ENCODE data around the gene DACH1. TPM values are rescaled to one million over a fixed set of nuclear protein-coding genes. Genes with fewer than 3 reads are reported as not detected.

DACH1 gene
- total RNA-seq, 4 donors from 2014 or later, result 1.0 to 6.3 (median 2.4) TPM

DNA sequence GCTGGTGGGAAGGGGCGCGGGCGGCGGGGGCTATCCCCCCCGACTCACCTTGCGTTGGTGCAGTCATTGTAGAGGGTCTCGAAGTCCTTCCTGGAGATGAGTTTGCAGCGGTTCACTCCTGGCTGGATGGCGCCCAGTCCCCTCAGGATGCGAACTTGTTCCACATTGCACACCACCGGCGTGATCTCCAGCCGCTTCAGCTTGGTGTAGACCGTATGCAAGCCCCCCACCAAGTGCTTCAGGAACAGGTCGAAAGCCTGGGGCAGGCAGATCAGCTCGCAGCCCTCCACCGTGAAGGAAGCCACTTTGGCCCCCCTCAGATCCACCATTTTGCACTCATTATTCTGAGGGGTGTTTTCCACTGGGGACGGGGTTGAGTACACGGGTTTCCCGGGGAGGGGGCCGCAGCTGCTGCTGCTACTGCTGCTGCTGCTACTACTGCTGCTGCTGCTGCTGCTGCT lies 1.1 kb downstream of the DACH1 start:
- Histone ChIP-seq H3K36me3 (no peaks in the 10 kb centered on the region), H3K4me3 (peak overlapping the region; percentile 62), H3K4me1 (peaks cover 34% of the 10 kb centered on the region), H3K9me3 (no peaks in the 10 kb centered on the region), H3K27ac (peak overlapping the region; percentile 19), H3K27me3 (peaks cover 65% of the 10 kb centered on the region)
- TF ChIP-seq EP300 (IDR thresholded peaks at IDR 0.05) (no peak), POLR2AphosphoS5 (IDR thresholded peaks at IDR 0.05) (no peak)
- 0% methylated on average over 2 of the region's 21 CpGs for WGBS
- DNase-seq (ENCODE audit: low spot score in 2 of 2), result no peak

DNA sequence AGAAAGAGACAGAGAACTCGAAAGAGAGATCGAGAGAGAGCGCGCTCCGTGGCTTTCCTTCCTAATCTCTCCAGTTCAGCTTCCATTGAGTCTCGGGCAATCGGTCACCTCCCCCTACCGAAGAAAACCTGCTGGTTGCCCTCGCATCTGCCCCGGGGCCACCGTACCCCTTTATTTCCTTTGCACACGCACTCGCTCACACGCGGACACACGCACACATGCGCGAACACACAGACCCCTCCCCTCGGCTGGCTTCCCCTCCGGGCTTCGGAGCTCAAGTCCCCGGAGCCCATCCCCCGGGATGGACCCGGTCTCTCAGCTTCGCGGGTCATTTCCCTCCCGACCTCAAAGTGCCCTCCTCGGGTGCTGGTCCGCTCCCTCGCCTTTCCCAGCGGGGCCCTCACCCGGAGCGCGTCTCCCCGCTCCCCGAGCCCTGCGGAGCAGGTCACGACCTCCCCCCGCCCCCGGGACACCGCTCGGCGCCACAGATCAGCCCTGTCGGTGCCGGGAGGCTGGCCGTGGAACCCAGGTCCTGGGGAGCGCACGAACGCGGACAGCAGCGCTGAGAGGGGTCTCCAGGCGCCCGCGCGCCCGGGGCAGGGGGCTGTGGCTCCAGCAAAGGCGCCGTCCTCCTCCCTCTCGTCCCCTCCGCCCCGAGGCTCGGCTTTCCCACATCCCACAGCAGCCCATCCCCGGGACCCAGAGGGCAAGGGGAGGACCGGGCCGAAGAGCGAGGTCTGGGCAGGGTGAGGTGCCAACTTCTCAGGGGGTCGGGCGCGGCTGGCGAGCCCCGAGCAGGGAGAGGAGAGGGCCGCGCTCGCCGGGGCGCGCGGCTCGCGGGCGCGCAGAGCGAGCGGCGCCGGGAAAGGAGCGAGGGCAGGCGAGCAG lies 1.8 kb downstream of the DACH1 start:
- H3K27me3 ChIP-seq, result peaks cover 65% of the 10 kb centered on the region
- H3K36me3 ChIP-seq, result no peaks in the 10 kb centered on the region
- peak; percentile 54 to 73 for DNase-seq (ENCODE audit: low spot score in 2 of 2)
- no peaks in the 10 kb centered on the region for H3K9me3 ChIP-seq
- TF ChIP-seq EP300 (IDR thresholded peaks at IDR 0.05), result no peak
- TF ChIP-seq, protein P1, sequence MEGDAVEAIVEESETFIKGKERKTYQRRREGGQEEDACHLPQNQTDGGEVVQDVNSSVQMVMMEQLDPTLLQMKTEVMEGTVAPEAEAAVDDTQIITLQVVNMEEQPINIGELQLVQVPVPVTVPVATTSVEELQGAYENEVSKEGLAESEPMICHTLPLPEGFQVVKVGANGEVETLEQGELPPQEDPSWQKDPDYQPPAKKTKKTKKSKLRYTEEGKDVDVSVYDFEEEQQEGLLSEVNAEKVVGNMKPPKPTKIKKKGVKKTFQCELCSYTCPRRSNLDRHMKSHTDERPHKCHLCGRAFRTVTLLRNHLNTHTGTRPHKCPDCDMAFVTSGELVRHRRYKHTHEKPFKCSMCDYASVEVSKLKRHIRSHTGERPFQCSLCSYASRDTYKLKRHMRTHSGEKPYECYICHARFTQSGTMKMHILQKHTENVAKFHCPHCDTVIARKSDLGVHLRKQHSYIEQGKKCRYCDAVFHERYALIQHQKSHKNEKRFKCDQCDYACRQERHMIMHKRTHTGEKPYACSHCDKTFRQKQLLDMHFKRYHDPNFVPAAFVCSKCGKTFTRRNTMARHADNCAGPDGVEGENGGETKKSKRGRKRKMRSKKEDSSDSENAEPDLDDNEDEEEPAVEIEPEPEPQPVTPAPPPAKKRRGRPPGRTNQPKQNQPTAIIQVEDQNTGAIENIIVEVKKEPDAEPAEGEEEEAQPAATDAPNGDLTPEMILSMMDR (IDR thresholded peaks at IDR 0.05), result no peak
- no peak for TF ChIP-seq POLR2AphosphoS5 (IDR thresholded peaks at IDR 0.05)
- no peak for TF ChIP-seq POLR2A (IDR thresholded peaks at IDR 0.05)
- under 1% methylated on average over 34 of the region's 88 CpGs for WGBS
- peak overlapping the region; percentile 59 for H3K27ac ChIP-seq
- peak overlapping the region; percentile 62 for H3K4me3 ChIP-seq
- H3K4me1 ChIP-seq, result peaks cover 34% of the 10 kb centered on the region

DNA sequence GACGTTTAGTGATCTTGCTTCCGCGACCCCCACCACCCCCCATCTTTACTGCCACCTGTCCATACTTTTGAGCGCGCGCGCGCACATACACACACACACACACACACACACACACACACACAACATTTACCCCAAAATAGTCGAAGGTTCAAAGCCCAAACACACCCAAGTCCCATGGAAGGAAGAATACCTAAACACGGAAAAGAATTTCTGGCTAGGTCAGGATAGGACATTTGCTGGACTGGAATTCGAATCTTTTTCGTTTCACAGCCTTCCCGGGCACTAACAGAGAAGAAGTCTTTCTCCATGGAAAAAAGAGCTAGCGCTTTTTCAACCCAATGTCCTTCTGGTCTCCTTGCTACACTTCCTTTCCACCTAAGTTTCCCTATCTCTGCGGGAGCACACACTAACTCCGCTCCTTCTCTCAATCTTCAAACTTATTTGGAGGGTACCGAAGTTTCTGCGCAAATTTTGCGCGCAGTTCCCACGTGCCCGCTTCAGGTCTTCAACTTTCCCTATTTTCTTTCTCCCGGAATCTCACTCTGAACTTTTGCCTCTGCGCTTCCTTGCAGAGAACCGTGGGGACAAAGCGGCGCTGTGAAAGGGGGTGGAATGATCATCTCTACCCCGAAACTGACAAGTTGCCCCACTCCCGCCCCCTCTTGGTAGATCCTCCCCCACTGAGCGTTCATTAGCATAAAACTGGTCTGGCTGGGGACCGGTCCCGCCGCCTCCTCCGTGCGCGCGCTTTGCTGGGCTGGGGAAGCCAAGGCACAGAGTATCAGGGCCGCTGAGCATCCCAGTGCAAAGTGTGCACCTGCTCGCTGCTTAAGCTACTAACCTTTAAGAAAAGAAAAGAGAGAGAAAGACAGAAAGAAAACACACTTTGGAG lies 2.7 kb downstream of the DACH1 start:
- H3K27ac ChIP-seq, result peak overlapping the region; percentile 59
- no peak for TF ChIP-seq EP300 (IDR thresholded peaks at IDR 0.05)
- H3K4me3 ChIP-seq, result peak overlapping the region; percentile 62
- peaks cover 34% of the 10 kb centered on the region for H3K4me1 ChIP-seq
- H3K36me3 ChIP-seq, result no peaks in the 10 kb centered on the region
- H3K9me3 ChIP-seq, result no peaks in the 10 kb centered on the region
- DNase-seq (ENCODE audit: low spot score in 2 of 2), result peak; percentile 63 to 77
- WGBS, result 5% methylated on average over 39 of the region's 39 CpGs
- H3K27me3 ChIP-seq, result peaks cover 57% of the 10 kb centered on the region

- Histone ChIP-seq H3K27ac (no peak overlapping the region), H3K9me3 (no peaks in the 10 kb centered on the region), H3K4me3 (peak overlapping the region; percentile 62), H3K4me1 (peaks cover 34% of the 10 kb centered on the region), H3K27me3 (peaks cover 48% of the 10 kb centered on the region), H3K36me3 (no peaks in the 10 kb centered on the region)
- TF ChIP-seq, protein P1 (IDR thresholded peaks at IDR 0.05), result no peak
- TF ChIP-seq POLR2A (IDR thresholded peaks at IDR 0.05) (no peak), POLR2AphosphoS5 (IDR thresholded peaks at IDR 0.05) (no peak), EP300 (IDR thresholded peaks at IDR 0.05) (no peak)
- WGBS, result 65% methylated on average over 4 of the region's 4 CpGs
- DNase-seq (ENCODE audit: low spot score in 2 of 2), result no peak
These were observed 3.6 kb downstream of the DACH1 start for GRCh38 chr13:71863254-71863865.

- H3K36me3 ChIP-seq, result no peaks in the 10 kb centered on the region
- 61% methylated on average over 2 of the region's 2 CpGs for WGBS
- TF ChIP-seq POLR2AphosphoS5 (IDR thresholded peaks at IDR 0.05), result no peak
- no peak for TF ChIP-seq POLR2A (IDR thresholded peaks at IDR 0.05)
- H3K4me3 ChIP-seq, result no peak overlapping the region
- H3K27ac ChIP-seq, result no peak overlapping the region
- H3K4me1 ChIP-seq, result peaks cover 29% of the 10 kb centered on the region
- DNase-seq (ENCODE audit: low spot score in 2 of 2), result no peak
- H3K9me3 ChIP-seq, result no peaks in the 10 kb centered on the region
- H3K27me3 ChIP-seq, result peaks cover 40% of the 10 kb centered on the region
These were observed 4.5 kb downstream of the DACH1 start for GRCh38 chr13:71862459-71862943.

DNA sequence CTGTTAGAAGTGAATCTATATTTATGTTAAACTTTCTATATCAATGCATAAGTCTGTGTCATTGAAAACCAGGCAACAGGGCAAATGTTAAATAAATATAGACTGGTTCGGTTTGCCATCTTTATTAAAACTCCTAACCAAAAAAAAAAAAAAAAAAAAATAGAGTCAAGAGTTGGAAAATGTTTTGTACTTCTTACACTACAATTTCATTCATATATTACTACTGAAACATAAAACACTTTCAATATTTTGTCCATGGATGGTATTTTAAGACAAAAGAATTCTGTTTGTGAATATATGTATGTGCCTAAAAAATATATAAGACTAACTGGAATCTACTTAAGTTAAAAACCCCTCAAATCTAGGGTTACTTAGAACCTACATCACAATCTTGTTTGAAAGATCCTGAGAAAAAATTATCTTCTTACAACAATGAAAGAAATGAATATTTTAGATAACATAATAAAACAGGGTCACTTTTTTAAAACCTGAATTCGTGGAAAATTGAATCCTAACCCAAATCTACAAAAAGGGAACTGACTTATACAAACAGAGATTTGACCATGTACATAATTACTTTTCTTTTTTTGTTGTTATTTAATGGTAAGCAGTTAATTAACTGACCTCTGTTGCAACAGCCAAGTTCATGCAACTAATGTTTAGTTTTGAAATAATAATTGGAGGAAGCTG lies 5.1 kb downstream of the DACH1 start:
- no peak for TF ChIP-seq EP300 (IDR thresholded peaks at IDR 0.05)
- no peak for TF ChIP-seq POLR2AphosphoS5 (IDR thresholded peaks at IDR 0.05)
- no peak for TF ChIP-seq POLR2A (IDR thresholded peaks at IDR 0.05)
- TF ChIP-seq, protein P1 (IDR thresholded peaks at IDR 0.05), result no peak
- Histone ChIP-seq H3K36me3 (no peaks in the 10 kb centered on the region), H3K4me1 (peaks cover 25% of the 10 kb centered on the region), H3K27ac (no peak overlapping the region), H3K9me3 (no peaks in the 10 kb centered on the region), H3K27me3 (peaks cover 34% of the 10 kb centered on the region), H3K4me3 (no peak overlapping the region)
- 53% methylated on average over 2 of the region's 2 CpGs for WGBS
- DNase-seq (ENCODE audit: low spot score in 2 of 2), result no peak

All from suprapubic skin (tissue), 4 donors.